HG02840 (cell line): ENCODE measurements around the gene RERE.

Experiments used
- ATAC-seq: cut with Tn5 transposase; IDR thresholded peaks from one replicate; pipeline ENCODE4 v1.9.1; 2021; ENCODE audit warnings: mild to moderate bottlenecking, moderate library complexity, moderate number of reproducible peaks; ENCODE audit not compliant: unreplicated experiment, low FRiP score

Gene RERE

GRCh38 chr1:8677782-8678181 lies 139.7 kb downstream of the RERE start:
- no peak for ATAC-seq

GRCh38 chr1:8676813-8677212 lies 140.6 kb downstream of the RERE start:
- no peak for ATAC-seq

GRCh38 chr1:8676072-8676471 lies 141.4 kb downstream of the RERE start:
- no peak for ATAC-seq

GRCh38 chr1:8674912-8675311 lies 142.5 kb downstream of the RERE start:
- ATAC-seq = no peak

- ATAC-seq = no peak
These were observed 143.0 kb downstream of the RERE start for GRCh38 chr1:8674481-8674880.

- no peak for ATAC-seq
These were observed 146.0 kb downstream of the RERE start for GRCh38 chr1:8671306-8671917.

GRCh38 chr1:8670371-8670818 lies 147.0 kb downstream of the RERE start:
- no peak for ATAC-seq

- no peak for ATAC-seq
These were observed 147.7 kb downstream of the RERE start for GRCh38 chr1:8669606-8670335.

GRCh38 chr1:8667869-8668594 lies 149.4 kb downstream of the RERE start:
- no peak for ATAC-seq

GRCh38 chr1:8666389-8667167 lies 150.9 kb downstream of the RERE start:
- ATAC-seq = no peak

GRCh38 chr1:8665833-8666232 lies 151.6 kb downstream of the RERE start:
- ATAC-seq = no peak

- ATAC-seq = no peak
These were observed 152.6 kb downstream of the RERE start for GRCh38 chr1:8664887-8665286.

- ATAC-seq = no peak
These were observed 153.5 kb downstream of the RERE start for GRCh38 chr1:8663915-8664329.

- no peak for ATAC-seq
These were observed 154.2 kb downstream of the RERE start for GRCh38 chr1:8663090-8663802.

GRCh38 chr1:8662380-8663072 lies 154.9 kb downstream of the RERE start:
- no peak for ATAC-seq

GRCh38 chr1:8661185-8662110 lies 156.0 kb downstream of the RERE start:
- no peak for ATAC-seq

GRCh38 chr1:8660411-8660828 lies 157.0 kb downstream of the RERE start:
- no peak for ATAC-seq

- no peak for ATAC-seq
These were observed 157.8 kb downstream of the RERE start for GRCh38 chr1:8659593-8659992.
